K562 (cell line): ENCODE data around the gene GRAMD2A.

Experiments
- ASH1L ChIP-seq: fragments of 450-650 bp; IDR thresholded peaks from 2 replicates; pipeline ENCODE4 v1.6.1; 2018; ENCODE audit warnings: borderline replicate concordance, mild to moderate bottlenecking, low read depth; ENCODE audit not compliant: partially characterized antibody
- BDP1 ChIP-seq: IDR thresholded peaks from 3 replicates; pipeline ENCODE4 v1.6.1; 2011; ENCODE audit not compliant: insufficient read length, insufficient read depth
- POLR2A ChIP-seq: fragments of 450-650 bp; conservative IDR thresholded peaks from 2 replicates; pipeline ENCODE4 v1.6.1; 2016
- RAD21 ChIP-seq, 2 experiments: fragments of 250-450 bp in 1 of 2; fragments of 450-650 bp in 1 of 2; sonication (Bioruptor Pico) in 1 of 2; formaldehyde crosslinking in 1 of 2; IDR thresholded peaks in 1 of 2; conservative IDR thresholded peaks in 1 of 2; 2 replicates each; pipeline versions ENCODE4 v1.4.0 to v1.8.0; 2020 to 2022; ENCODE audit warnings: mild to moderate bottlenecking in 2 of 2, moderate library complexity in 1 of 2

- TF ChIP-seq POLR2A = no peak
- no peak for TF ChIP-seq RAD21 (CRISPR knock-in tag; conservative IDR thresholded peaks at IDR 0.05 in 1 of 2, IDR thresholded peaks at IDR 0.05 in 1 of 2)
- no peak for TF ChIP-seq BDP1
- no peak for TF ChIP-seq ASH1L
These were observed 1.1 kb downstream of the GRAMD2A start for GRCh38 chr15:72196409-72197040.
